Measurements from ENCODE around the gene MBD3. TPM values are rescaled to one million over a fixed set of nuclear protein-coding genes. Genes with fewer than 3 reads are reported as not detected.

Gene MBD3
- total RNA-seq, 5 donors from 2014 or later (not counting 1 experiment from before 2014, with no cell fraction given), result 51.8 to 80.3 (median 75.5) TPM

DNA sequence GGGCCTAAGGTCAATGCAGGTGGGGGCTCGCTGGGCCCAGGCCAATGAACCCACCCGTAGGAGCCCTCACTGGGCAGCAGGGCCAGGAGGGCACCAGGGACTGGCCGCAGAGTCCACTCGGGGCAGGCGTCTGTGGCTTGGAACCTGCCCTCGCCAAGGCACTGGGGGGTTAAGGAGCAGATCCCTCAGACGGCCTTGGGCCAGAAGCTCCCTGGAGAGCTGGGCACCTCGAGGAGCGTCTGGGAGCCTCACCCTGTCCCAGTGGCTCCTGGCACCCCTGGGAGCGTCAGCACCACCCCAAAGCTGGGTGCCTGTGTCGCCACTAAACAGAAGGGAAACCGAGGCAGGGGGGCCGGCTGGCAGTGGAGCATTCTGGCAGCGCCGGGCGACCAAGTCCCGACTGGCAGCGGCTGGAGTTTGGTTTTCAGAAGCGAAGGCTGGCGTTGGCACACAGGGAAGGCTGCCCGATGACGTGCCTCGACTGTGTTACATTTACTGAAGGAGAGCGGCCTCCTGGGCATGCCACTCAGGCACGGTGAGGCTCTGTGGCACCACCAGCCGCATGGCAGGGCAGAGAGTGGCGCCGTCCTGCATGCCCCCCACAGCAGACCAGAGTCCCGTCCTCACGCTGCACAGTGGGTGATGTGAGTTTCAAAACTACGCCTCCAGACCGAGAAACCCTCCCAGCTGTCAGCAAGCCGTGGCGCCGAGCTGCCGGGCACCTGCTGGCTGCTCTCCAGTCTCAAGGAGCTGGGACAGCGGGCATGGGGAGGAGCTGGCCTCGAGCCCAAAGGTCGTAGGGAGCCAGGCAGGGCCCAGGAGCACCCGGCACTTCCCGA is 15.4 kb downstream of the MBD3 start:
- Mint-ChIP-seq H3K4me1 (peaks cover 0 to 9% (median 0%) of the 10 kb centered on the region in 3 donors), H3K4me3 (no peak overlapping the region), H3K27ac (no peak overlapping the region), H3K27me3 (no peaks in the 10 kb centered on the region), H3K36me3 (peaks cover 11% of the 10 kb centered on the region), H3K9me3 (no peaks in the 10 kb centered on the region)
- no peaks in the 10 kb centered on the region for H3K4me1 ChIP-seq (ENCODE audit: control insufficient read depth in 1 of 2, extremely low read depth in 1 of 2, insufficient read depth in 2 of 2, low read length in 2 of 2)
- no peak overlapping the region for H3K4me3 ChIP-seq (ENCODE audit: control insufficient read depth in 1 of 2, extremely low read depth in 1 of 2, low read length in 1 of 2)
- no peak for DNase-seq
- no peak for ATAC-seq (replicated peaks in 1 of 4)
- no peaks in the 10 kb centered on the region for H3K9me3 ChIP-seq
- WGBS (ENCODE audit: insufficient coverage), result 92% methylated on average over 41 of the region's 41 CpGs
- peaks cover 19 to 43% of the 10 kb centered on the region in 2 donors for H3K36me3 ChIP-seq (ENCODE audit: control insufficient read depth in 2 of 2, extremely low read depth in 1 of 2, insufficient read depth in 1 of 2, low read length in 1 of 2)
- POLR2A ChIA-PET, result no interaction called here
- peaks cover 0 to under 1% of the 10 kb centered on the region in 2 experiments for H3K27me3 ChIP-seq (replicated peaks in 1 of 2; ENCODE audit: control insufficient read depth in 2 of 2, extremely low read depth in 1 of 2, insufficient read depth in 2 of 2, low read length in 1 of 2)
- no peak overlapping the region for H3K27ac ChIP-seq (ENCODE audit: low read length)
- CTCF ChIA-PET, result no interaction called here

DNA sequence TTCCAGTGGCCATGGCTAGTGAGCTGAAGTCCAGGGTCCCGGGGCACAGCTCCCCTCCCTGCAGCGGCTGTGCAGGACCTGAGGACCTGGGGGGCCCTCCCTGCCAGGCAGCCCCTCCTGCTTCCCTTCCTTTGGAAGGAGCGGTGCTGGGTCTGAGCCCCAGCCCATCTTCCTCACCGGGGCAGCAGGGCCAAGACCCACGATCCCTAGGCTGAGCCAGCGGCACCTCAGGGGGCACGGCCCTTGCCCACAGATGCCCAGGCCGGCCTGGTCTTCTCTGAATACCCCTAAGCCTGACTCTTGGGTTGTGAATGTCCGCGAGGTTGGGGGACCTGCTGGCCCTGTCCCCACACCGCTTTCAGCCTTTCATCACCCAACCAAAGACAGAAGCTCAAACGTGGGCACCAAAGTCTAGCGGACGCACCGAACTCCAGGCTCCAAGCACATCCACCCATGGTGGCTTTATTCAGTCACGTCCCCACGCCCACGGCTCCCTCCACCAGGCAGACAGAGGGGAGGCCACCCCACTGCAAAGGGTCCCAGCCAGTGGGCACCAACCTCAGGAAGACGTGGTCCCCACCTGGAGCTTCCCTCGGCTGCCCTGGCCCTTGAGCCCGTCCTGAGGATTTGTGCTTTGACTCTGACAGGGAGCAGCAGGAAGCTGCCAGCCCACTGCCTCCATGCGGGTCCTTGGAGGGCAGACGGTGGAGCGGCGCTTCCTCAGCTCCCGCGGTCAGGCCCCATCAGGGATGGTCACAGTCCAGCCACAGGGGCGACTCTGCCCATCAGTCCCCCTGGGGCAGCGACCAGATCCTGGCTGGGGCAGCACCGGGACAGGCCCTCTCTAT is 16.2 kb downstream of the MBD3 start:
- Mint-ChIP-seq H3K36me3 (peaks cover 11% of the 10 kb centered on the region), H3K27ac (no peak overlapping the region), H3K9me3 (no peaks in the 10 kb centered on the region), H3K27me3 (no peaks in the 10 kb centered on the region), H3K4me1 (peaks cover 0 to 9% (median 0%) of the 10 kb centered on the region in 3 donors), H3K4me3 (no peak overlapping the region)
- 93% methylated on average over 28 of the region's 30 CpGs for WGBS (ENCODE audit: insufficient coverage)
- ATAC-seq (replicated peaks in 1 of 4) (peak in 1 of 4 experiments; percentile 12), DNase-seq (no peak)
- Histone ChIP-seq H3K27me3 (replicated peaks in 1 of 2; ENCODE audit: control insufficient read depth in 2 of 2, extremely low read depth in 1 of 2, insufficient read depth in 2 of 2, low read length in 1 of 2) (peaks cover 0 to 3% of the 10 kb centered on the region in 2 experiments), H3K36me3 (ENCODE audit: control insufficient read depth in 2 of 2, extremely low read depth in 1 of 2, insufficient read depth in 1 of 2, low read length in 1 of 2) (peaks cover 19 to 37% of the 10 kb centered on the region in 2 donors), H3K4me3 (ENCODE audit: control insufficient read depth in 1 of 2, extremely low read depth in 1 of 2, low read length in 1 of 2) (no peak overlapping the region), H3K9me3 (no peaks in the 10 kb centered on the region), H3K4me1 (ENCODE audit: control insufficient read depth in 1 of 2, extremely low read depth in 1 of 2, insufficient read depth in 2 of 2, low read length in 2 of 2) (no peaks in the 10 kb centered on the region), H3K27ac (ENCODE audit: low read length) (no peak overlapping the region)
- POLR2A ChIA-PET, result no interaction called here
- CTCF ChIA-PET, result no interaction called here

DNA sequence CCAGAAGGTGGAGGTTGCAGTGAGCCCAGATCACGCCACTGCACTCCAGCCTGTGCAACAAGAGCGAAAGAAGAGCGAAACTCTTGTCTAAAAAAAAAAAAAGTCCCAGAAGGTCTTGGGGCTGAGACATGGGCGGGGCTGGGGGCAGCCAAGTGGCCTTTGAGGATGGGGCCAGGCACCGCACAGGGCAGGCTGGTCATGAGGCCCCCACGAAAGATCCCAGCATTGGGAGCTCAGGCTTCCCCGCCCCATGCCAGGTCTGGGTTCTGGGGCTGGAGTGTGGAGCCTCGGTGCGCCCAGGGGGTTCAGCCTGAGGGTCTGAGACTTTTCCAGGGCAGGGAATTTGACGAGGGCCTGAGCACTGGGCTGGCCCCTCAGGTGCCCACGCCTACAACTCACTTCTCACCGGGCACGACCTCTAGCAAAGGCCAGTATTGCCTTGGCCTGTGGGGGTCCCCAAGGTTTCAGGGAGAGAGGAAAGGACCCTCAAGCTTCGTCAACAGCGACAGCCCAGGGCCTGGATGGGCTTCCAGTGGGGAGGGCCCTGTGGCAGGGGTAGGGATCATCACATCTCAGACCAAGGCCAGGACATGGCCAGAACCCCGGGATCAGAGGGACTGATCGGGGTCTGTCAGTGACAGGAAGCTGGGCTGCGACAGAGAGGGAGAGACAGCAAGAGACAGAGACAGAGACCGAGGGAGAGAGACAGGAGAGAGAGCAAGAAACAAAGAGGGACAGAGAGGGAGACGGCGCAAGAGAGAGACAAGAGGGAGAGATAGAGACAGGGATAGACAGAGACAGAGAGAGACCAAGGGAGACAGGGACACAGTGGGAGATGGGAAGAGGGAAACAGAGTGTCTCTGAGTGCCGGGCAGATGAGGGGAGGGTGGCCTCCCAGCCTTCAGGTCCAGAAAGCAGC is 17.1 kb downstream of the MBD3 start:
- Mint-ChIP-seq H3K36me3 (peaks cover 4% of the 10 kb centered on the region), H3K9me3 (no peaks in the 10 kb centered on the region), H3K27ac (peak overlapping the region in 1 of 2 donors; percentile 44), H3K4me3 (no peak overlapping the region), H3K27me3 (peaks cover 0 to under 1% of the 10 kb centered on the region in 2 donors), H3K4me1 (peaks cover 0 to 11% (median 0%) of the 10 kb centered on the region in 3 donors)
- Histone ChIP-seq H3K36me3 (ENCODE audit: control insufficient read depth in 2 of 2, extremely low read depth in 1 of 2, insufficient read depth in 1 of 2, low read length in 1 of 2) (peaks cover 19 to 28% of the 10 kb centered on the region in 2 donors), H3K9me3 (no peaks in the 10 kb centered on the region), H3K4me3 (ENCODE audit: control insufficient read depth in 1 of 2, extremely low read depth in 1 of 2, low read length in 1 of 2) (no peak overlapping the region), H3K4me1 (ENCODE audit: control insufficient read depth in 1 of 2, extremely low read depth in 1 of 2, insufficient read depth in 2 of 2, low read length in 2 of 2) (no peaks in the 10 kb centered on the region), H3K27me3 (replicated peaks in 1 of 2; ENCODE audit: control insufficient read depth in 2 of 2, extremely low read depth in 1 of 2, insufficient read depth in 2 of 2, low read length in 1 of 2) (peaks cover 0 to 3% of the 10 kb centered on the region in 2 experiments), H3K27ac (ENCODE audit: low read length) (no peak overlapping the region)
- ChIA-PET POLR2A (no interaction called here), CTCF (no interaction called here)
- 90% methylated on average over 20 of the region's 22 CpGs for WGBS (ENCODE audit: insufficient coverage)
- no peak for DNase-seq
- ATAC-seq (replicated peaks in 1 of 4), result no peak

DNA sequence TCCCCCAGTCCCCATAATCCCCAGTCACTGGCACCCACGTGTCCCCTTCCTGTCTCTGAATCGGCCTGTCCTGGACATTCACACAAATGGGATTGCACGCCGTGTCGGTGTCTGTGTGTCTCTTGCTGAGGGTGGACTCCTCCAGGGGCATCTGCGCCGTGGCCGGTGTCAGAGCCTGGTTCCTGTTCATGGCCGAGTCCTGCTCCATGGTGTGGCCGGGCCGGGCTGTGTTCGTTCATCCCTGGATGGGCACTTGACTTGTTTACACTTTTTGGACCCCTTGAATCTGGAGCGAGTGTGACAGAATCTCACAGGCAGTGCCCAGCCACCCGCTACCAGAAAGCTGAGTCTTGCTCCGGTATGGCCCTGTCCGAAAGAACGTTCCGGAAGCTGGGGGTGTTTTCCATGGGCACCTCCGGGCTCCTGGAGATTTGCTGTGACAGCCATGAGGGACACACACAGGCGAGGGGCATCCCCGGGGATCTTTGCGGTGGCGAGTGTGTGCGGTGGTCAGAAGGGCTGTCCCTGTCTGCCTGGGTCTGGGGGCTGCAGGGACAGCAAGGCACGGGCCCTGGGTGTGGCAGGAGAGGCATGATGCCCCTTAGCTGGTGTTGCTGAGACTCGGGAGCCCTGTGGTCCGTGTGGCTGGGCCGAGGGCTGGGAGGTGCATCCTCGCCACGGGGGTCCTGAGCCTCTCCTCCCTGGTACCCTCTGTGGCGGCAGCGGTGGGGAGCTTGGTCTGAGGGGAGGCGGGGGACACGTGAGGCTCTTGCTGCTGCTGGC is 18.1 kb downstream of the MBD3 start:
- 93% methylated on average over 32 of the region's 34 CpGs for WGBS (ENCODE audit: insufficient coverage)
- no peaks in the 10 kb centered on the region for H3K9me3 ChIP-seq
- H3K4me3 ChIP-seq (ENCODE audit: control insufficient read depth in 1 of 2, extremely low read depth in 1 of 2, low read length in 1 of 2), result no peak overlapping the region
- ATAC-seq (replicated peaks in 1 of 4) (no peak), DNase-seq (no peak)
- POLR2A ChIA-PET, result interaction anchor here in 1 of 2 donors (0.6 kb wide), 1 partner anchor 76 kb away, joined by 5 read pairs; no protein-coding TSS in a partner anchor
- peaks cover 19% of the 10 kb centered on the region in 2 donors for H3K36me3 ChIP-seq (ENCODE audit: control insufficient read depth in 2 of 2, extremely low read depth in 1 of 2, insufficient read depth in 1 of 2, low read length in 1 of 2)
- Mint-ChIP-seq H3K9me3 (no peaks in the 10 kb centered on the region), H3K4me3 (no peak overlapping the region), H3K27me3 (peaks cover 3 to 5% of the 10 kb centered on the region in 2 donors), H3K4me1 (peaks cover 0 to 20% (median 2%) of the 10 kb centered on the region in 3 donors), H3K36me3 (no peaks in the 10 kb centered on the region), H3K27ac (no peak overlapping the region)
- no peak overlapping the region for H3K27ac ChIP-seq (ENCODE audit: low read length)
- CTCF ChIA-PET, result interaction anchor here in 1 of 2 donors (0.6 kb wide), 1 partner anchor 790 kb away, joined by 3 read pairs; no protein-coding TSS in a partner anchor
- no peaks in the 10 kb centered on the region for H3K4me1 ChIP-seq (ENCODE audit: control insufficient read depth in 1 of 2, extremely low read depth in 1 of 2, insufficient read depth in 2 of 2, low read length in 2 of 2)
- H3K27me3 ChIP-seq (replicated peaks in 1 of 2; ENCODE audit: control insufficient read depth in 2 of 2, extremely low read depth in 1 of 2, insufficient read depth in 2 of 2, low read length in 1 of 2), result peaks cover 0 to 6% of the 10 kb centered on the region in 2 experiments

DNA sequence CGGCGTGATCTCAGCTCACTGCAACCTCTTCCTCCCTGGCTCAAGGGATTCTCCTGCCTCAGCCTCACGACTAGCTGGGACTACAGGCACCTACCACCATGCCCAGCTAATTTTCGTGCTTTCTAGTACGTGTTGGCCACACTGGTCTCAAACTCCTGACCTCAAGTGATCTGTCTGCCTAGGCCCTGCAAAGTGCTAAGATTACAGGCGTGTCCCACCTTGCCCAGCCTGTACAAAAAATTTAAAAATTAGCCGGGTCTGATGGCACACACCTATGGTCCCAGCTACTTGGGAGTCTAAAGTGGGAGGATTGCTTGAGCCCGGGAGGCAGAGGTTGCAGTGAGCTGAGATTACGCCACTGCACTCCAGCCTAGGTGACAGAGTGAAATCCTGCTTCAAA is 19.9 kb downstream of the MBD3 start:
- 86% methylated on average over 7 of the region's 9 CpGs for WGBS (ENCODE audit: insufficient coverage)
- Histone ChIP-seq H3K4me1 (ENCODE audit: control insufficient read depth in 1 of 2, extremely low read depth in 1 of 2, insufficient read depth in 2 of 2, low read length in 2 of 2) (peaks cover 3 to 8% of the 10 kb centered on the region in 2 experiments), H3K27ac (ENCODE audit: low read length) (no peak overlapping the region), H3K36me3 (ENCODE audit: control insufficient read depth in 2 of 2, extremely low read depth in 1 of 2, insufficient read depth in 1 of 2, low read length in 1 of 2) (peaks cover 6 to 11% of the 10 kb centered on the region in 2 donors), H3K4me3 (ENCODE audit: control insufficient read depth in 1 of 2, extremely low read depth in 1 of 2, low read length in 1 of 2) (no peak overlapping the region), H3K27me3 (replicated peaks in 1 of 2; ENCODE audit: control insufficient read depth in 2 of 2, extremely low read depth in 1 of 2, insufficient read depth in 2 of 2, low read length in 1 of 2) (peaks cover 0 to 18% of the 10 kb centered on the region in 2 experiments), H3K9me3 (no peaks in the 10 kb centered on the region)
- no peak for ATAC-seq (replicated peaks in 1 of 4)
- Mint-ChIP-seq H3K4me1 (peaks cover 0 to 17% (median 2%) of the 10 kb centered on the region in 3 donors), H3K36me3 (no peaks in the 10 kb centered on the region), H3K9me3 (no peaks in the 10 kb centered on the region), H3K27me3 (peaks cover 3 to 5% of the 10 kb centered on the region in 2 donors), H3K27ac (no peak overlapping the region), H3K4me3 (no peak overlapping the region)
- DNase-seq, result no peak
- ChIA-PET CTCF (interaction anchor here in 1 of 2 donors (0.7 kb wide), 2 partner anchors 161 to 576 kb away, joined by 3 to 4 read pairs; no protein-coding TSS in a partner anchor), POLR2A (interaction anchor here in 1 of 2 donors (0.6 kb wide), 1 partner anchor 98 kb away, joined by 4 read pairs; no protein-coding TSS in a partner anchor)

Data from T-cell (primary cell).